HCT116 (cell line): ENCODE data around the gene RASSF5. TPM values are rescaled to one million over a fixed set of nuclear protein-coding genes. Genes with fewer than 3 reads are reported as not detected.

Source experiments
- ATAC-seq: fragments of 200-7000 bp; cut with Tn5 transposase; 2 replicates; pipeline ENCODE4 v1.9.1; 2020; ENCODE audit warnings: mild to moderate bottlenecking, moderate library complexity
- BruUV-seq: library from RNA; stranded (reverse); fragments of 400-500 nt; replicated peaks from 2 replicates; lab custom pipeline; 2021; lab: Mats Ljungman, UMichigan
- CTCF ChIA-PET: fragments of 300-600 bp; sonication (Branson Sonifier 250); formaldehyde crosslinking; loops from one replicate; lab custom pipeline; 2021; ENCODE audit warnings: antibody characterized with exemption; lab: Charles Lee
- POLR2A ChIA-PET: fragments of 300-600, 350-600 bp; sonication (Branson Sonifier 250); formaldehyde crosslinking; loops from one replicate; lab custom pipeline; 2021; ENCODE audit warnings: antibody characterized with exemption; lab: Charles Lee
- RAD21 ChIA-PET, 2 experiments: fragments of 300-600 bp; sonication (Branson Sonifier 250); formaldehyde crosslinking; loops; one replicate each; lab custom pipeline; 2023; ENCODE audit warnings: low total read pairs in 2 of 2; ENCODE audit not compliant: uncharacterized antibody in 2 of 2, unreplicated experiment in 2 of 2, low non-redundant PET in 1 of 2; lab: Charles Lee
- DNase-seq: peaks from one replicate; pipeline ENCODE4 v3.0.0-alpha.2; 2010; ENCODE audit warnings: low read depth, low spot score
- H2AFZ ChIP-seq: fragments of 200-600 bp; shearing (Covaris generic), sonication (generic); 2 replicates; pipeline ENCODE4 v1.6.1; 2017; ENCODE audit warnings: low read depth, mixed run types, mixed read lengths, antibody characterized with exemption, low read length; ENCODE audit not compliant: poor library complexity, severe bottlenecking
- H3K27ac ChIP-seq: 2 replicates; pipeline ENCODE4 v1.5.1; 2012; ENCODE audit warnings: low read depth, low read length
- H3K27me3 ChIP-seq: fragments of 200-600 bp; sonication (generic); 2 replicates; pipeline ENCODE4 v1.6.1; 2016; ENCODE audit warnings: mixed run types, low read length, mixed read lengths; ENCODE audit not compliant: insufficient read depth
- H3K36me3 ChIP-seq, 2 experiments: fragments of 200-500 bp in 1 of 2; fragments of 200-600 bp in 1 of 2; sonication (Bioruptor generic) in 1 of 2; sonication (generic) in 1 of 2; 2 replicates each; pipeline versions ENCODE4 v1.5.1 to v1.6.1; 2014 to 2016; ENCODE audit warnings: low read length in 2 of 2, inconsistent platforms in 1 of 2, mixed read lengths in 1 of 2, mixed run types in 1 of 2; ENCODE audit not compliant: insufficient read depth in 2 of 2, control insufficient read depth in 1 of 2
- H3K4me1 ChIP-seq, 2 experiments: fragments of 200-600 bp in 1 of 2; sonication (generic) in 1 of 2; 2 replicates each; pipeline versions ENCODE4 v1.5.1 to v1.6.1; 2012 to 2017; ENCODE audit warnings: low read length in 2 of 2, inconsistent platforms in 1 of 2, mild to moderate bottlenecking in 1 of 2, mixed read lengths in 1 of 2, mixed run types in 1 of 2, moderate library complexity in 1 of 2; ENCODE audit not compliant: insufficient read depth in 2 of 2, control insufficient read depth in 1 of 2
- H3K4me2 ChIP-seq: fragments of 200-600 bp; sonication (generic); 2 replicates; pipeline ENCODE4 v1.6.1; 2017; ENCODE audit warnings: mixed run types, low read length, mixed read lengths
- H3K4me3 ChIP-seq, 2 experiments: fragments of 200-600 bp in 1 of 2; sonication (generic) in 1 of 2; replicated peaks in 1 of 2; 2 replicates each; pipeline ENCODE4 v1.5.1; 2011 to 2016; ENCODE audit warnings: low read length in 2 of 2, control low read depth in 1 of 2, low read depth in 1 of 2, mild to moderate bottlenecking in 1 of 2, mixed read lengths in 1 of 2, mixed run types in 1 of 2
- H3K79me2 ChIP-seq: fragments of 200-600 bp; sonication (generic); 2 replicates; pipeline ENCODE4 v1.6.1; 2017; ENCODE audit warnings: mild to moderate bottlenecking, mixed run types, low read length, moderate library complexity, mixed read lengths; ENCODE audit not compliant: insufficient read depth
- H3K9ac ChIP-seq: fragments of 200-600 bp; sonication (generic); 2 replicates; pipeline ENCODE4 v1.6.1; 2016; ENCODE audit warnings: low read length, mixed read lengths
- H3K9me2 ChIP-seq: fragments of 200-600 bp; sonication (generic), shearing (Covaris generic); 2 replicates; pipeline ENCODE4 v1.6.1; 2017; ENCODE audit warnings: mixed run types, mild to moderate bottlenecking, moderate library complexity; ENCODE audit not compliant: insufficient read depth
- H3K9me3 ChIP-seq, 2 experiments: fragments of 200-500 bp in 1 of 2; fragments of 200-600 bp in 1 of 2; sonication (Bioruptor generic) in 1 of 2; sonication (generic) in 1 of 2; 2 replicates each; pipeline ENCODE4 v1.6.1; 2014 to 2017; ENCODE audit warnings: low read length in 2 of 2, mixed read lengths in 2 of 2, inconsistent platforms in 1 of 2, low read depth in 1 of 2, mild to moderate bottlenecking in 1 of 2, mixed run types in 1 of 2, moderate library complexity in 1 of 2; ENCODE audit not compliant: control insufficient read depth in 1 of 2, insufficient read depth in 1 of 2
- H4K20me1 ChIP-seq: fragments of 200-600 bp; sonication (generic), shearing (Covaris generic); 2 replicates; pipeline ENCODE4 v1.6.1; 2017; ENCODE audit warnings: mixed run types, mild to moderate bottlenecking, moderate library complexity; ENCODE audit not compliant: insufficient read depth
- ATF3 ChIP-seq: IDR thresholded peaks from 2 replicates; pipeline ENCODE4 v1.6.1; 2012
- CBX3 ChIP-seq: IDR thresholded peaks from 2 replicates; pipeline ENCODE4 v1.6.1; 2012; ENCODE audit warnings: low read depth
- CEBPB ChIP-seq: IDR thresholded peaks from 2 replicates; pipeline ENCODE4 v1.6.1; 2012; ENCODE audit warnings: low read depth
- EGR1 ChIP-seq: IDR thresholded peaks from 2 replicates; pipeline ENCODE4 v1.6.1; 2012; ENCODE audit warnings: low read depth
- EZH2 ChIP-seq: fragments of 200-600 bp; sonication (generic); IDR thresholded peaks from 2 replicates; pipeline ENCODE4 v1.6.1; 2017; ENCODE audit warnings: antibody characterized with exemption, mixed run types
- EZH2phosphoT487 ChIP-seq: fragments of 200-600 bp; IDR thresholded peaks from 2 replicates; pipeline ENCODE4 v1.6.1; 2018; ENCODE audit warnings: antibody characterized with exemption, borderline replicate concordance
- FOSL1 ChIP-seq: IDR thresholded peaks from 2 replicates; pipeline ENCODE4 v1.6.1; 2012; ENCODE audit warnings: low read depth
- POLR2A ChIP-seq: IDR thresholded peaks from 2 replicates; pipeline ENCODE4 v1.7.0; 2011; ENCODE audit warnings: borderline replicate concordance; ENCODE audit not compliant: insufficient read depth, insufficient read length; ENCODE audit errors: extremely low read depth
- POLR2AphosphoS5 ChIP-seq: IDR thresholded peaks from 2 replicates; pipeline ENCODE4 v1.6.1; 2011; ENCODE audit warnings: mild to moderate bottlenecking, low read depth, low read length, moderate library complexity
- REST ChIP-seq: IDR thresholded peaks from 2 replicates; pipeline ENCODE4 v1.6.1; 2012; ENCODE audit warnings: low read depth
- SIN3A ChIP-seq: IDR thresholded peaks from 2 replicates; pipeline ENCODE4 v1.6.1; 2012; ENCODE audit warnings: low read depth
- SP1 ChIP-seq: IDR thresholded peaks from 2 replicates; pipeline ENCODE4 v1.6.1; 2012; ENCODE audit warnings: low read depth
- SRF ChIP-seq: IDR thresholded peaks from 2 replicates; pipeline ENCODE4 v1.6.1; 2012; ENCODE audit warnings: low read depth
- ZBTB33 ChIP-seq: IDR thresholded peaks from 2 replicates; pipeline ENCODE4 v1.6.1; 2011; ENCODE audit warnings: mild to moderate bottlenecking, low read length, moderate library complexity; ENCODE audit not compliant: insufficient replicate concordance; ENCODE audit errors: extremely low read depth
- ZFX ChIP-seq: fragments of 450-650 bp; IDR thresholded peaks from 2 replicates; pipeline ENCODE4 v1.6.1; 2017
- ZNF274 ChIP-seq: fragments of 200-500 bp; sonication (Bioruptor generic); IDR thresholded peaks from 2 replicates; pipeline ENCODE4 v1.6.1; 2014; ENCODE audit warnings: mild to moderate bottlenecking, low read depth, low read length, inconsistent platforms
- intact Hi-C: fragments of 100-400 bp; cut with micrococcal nuclease; formaldehyde crosslinking; loops from 2 replicates; pipeline ENCODE4 v1.10.0; 2022
- total RNA-seq: library from RNA; stranded (reverse); gene quantifications from one replicate; pipeline ENCODE4 v1.2.1, GENCODE V29; 2021; ENCODE audit not compliant: unreplicated experiment

RASSF5 gene
- total RNA-seq, 1 experiment from 2014 or later, result 5.4 TPM

GRCh38 chr1:206535853-206536188, 28.5 kb downstream of the RASSF5 start:
- no peak for TF ChIP-seq SIN3A
- no peak for TF ChIP-seq FOSL1
- no peak for TF ChIP-seq EZH2
- no peak for TF ChIP-seq ZBTB33
- no peak for TF ChIP-seq SP1
- TF ChIP-seq CEBPB, result no peak
- TF ChIP-seq POLR2AphosphoS5, result no peak
- TF ChIP-seq CBX3, result no peak
- TF ChIP-seq SRF, result no peak
- no peak for TF ChIP-seq ATF3
- TF ChIP-seq POLR2A, result no peak
- TF ChIP-seq ZFX, result no peak
- TF ChIP-seq REST, result no peak
- TF ChIP-seq EGR1, result no peak
- no peak for TF ChIP-seq EZH2phosphoT487
- no peak for TF ChIP-seq ZNF274
- H3K36me3 ChIP-seq, result no peaks in the 10 kb centered on the region
- no peak overlapping the region for H3K27ac ChIP-seq
- intact Hi-C loops, result no loop called here
- H3K27me3 ChIP-seq, result no peaks in the 10 kb centered on the region
- ATAC-seq (no peak), DNase-seq (no peak)
- H3K79me2 ChIP-seq, result no peaks in the 10 kb centered on the region
- H3K9me2 ChIP-seq, result no peaks in the 10 kb centered on the region
- no peaks in the 10 kb centered on the region for H3K4me1 ChIP-seq
- H3K9me3 ChIP-seq, result no peaks in the 10 kb centered on the region
- no TSS peak for BruUV-seq
- no peaks in the 10 kb centered on the region for H4K20me1 ChIP-seq
- CTCF ChIA-PET, result interaction anchor here (2.4 kb wide), 1 partner anchor 9 kb away, joined by 17 read pairs; no protein-coding TSS in a partner anchor
- no peak overlapping the region for H2AFZ ChIP-seq
- H3K4me2 ChIP-seq, result no peak overlapping the region
- H3K4me3 ChIP-seq, result no peak overlapping the region
- POLR2A ChIA-PET, result no interaction called here
- RAD21 ChIA-PET, result no interaction called here
- no peak overlapping the region for H3K9ac ChIP-seq
